ENCODE results near the gene DMD.

- TF ChIP-seq CTCF (conservative IDR thresholded peaks at IDR 0.05; ENCODE audit: low read length) = no peak
- no peak for TF ChIP-seq EZH2phosphoT487 (IDR thresholded peaks at IDR 0.05; ENCODE audit: borderline replicate concordance)
Observed at GRCh38 chrX:33106737-33107136, 104.6 kb downstream of the DMD start.
